ENCODE data around the gene KIAA1755. TPM values are rescaled to one million over a fixed set of nuclear protein-coding genes. Genes with fewer than 3 reads are reported as not detected.
"Not testable (repeated sequence)": the region's sequence is repeated elsewhere in the genome, so short reads cannot be mapped to it uniquely, and the experiment has no call there.

Gene KIAA1755
- polyA plus RNA-seq, 3 donors: 1.9 to 2.9 (median 2.3) TPM

- DNase-seq (ENCODE audit: low read depth in 3 of 3, low spot score in 2 of 3): no peak
These were observed 7.5 kb upstream of the KIAA1755 start for GRCh38 chr20:38267901-38268514.

GRCh38 chr20:38267296-38267695 lies 6.8 kb upstream of the KIAA1755 start:
- DNase-seq (ENCODE audit: low read depth in 3 of 3, low spot score in 2 of 3): no peak

GRCh38 chr20:38266426-38266825 lies 5.9 kb upstream of the KIAA1755 start:
- DNase-seq (ENCODE audit: low read depth in 3 of 3, low spot score in 2 of 3): no peak

- no peak for DNase-seq (ENCODE audit: low read depth in 3 of 3, low spot score in 2 of 3)
These were observed 2.4 kb upstream of the KIAA1755 start for GRCh38 chr20:38262931-38263330.

GRCh38 chr20:38261054-38261390 lies 487 bp upstream of the KIAA1755 start:
- DNase-seq (ENCODE audit: low read depth in 3 of 3, low spot score in 2 of 3): no peak

- no peak for DNase-seq (ENCODE audit: low read depth in 3 of 3, low spot score in 2 of 3)
These were observed 534 bp downstream of the KIAA1755 start for GRCh38 chr20:38260025-38260377.

- DNase-seq (ENCODE audit: low read depth in 3 of 3, low spot score in 2 of 3): no peak
These were observed 1.9 kb downstream of the KIAA1755 start for GRCh38 chr20:38258545-38259215.

GRCh38 chr20:38256966-38257365 lies 3.6 kb downstream of the KIAA1755 start:
- DNase-seq (ENCODE audit: low read depth in 3 of 3, low spot score in 2 of 3): no peak

GRCh38 chr20:38256021-38256420 lies 4.5 kb downstream of the KIAA1755 start:
- DNase-seq (ENCODE audit: low read depth in 3 of 3, low spot score in 2 of 3): no peak

GRCh38 chr20:38255393-38255792 lies 5.1 kb downstream of the KIAA1755 start:
- no peak for DNase-seq (ENCODE audit: low read depth in 3 of 3, low spot score in 2 of 3)

- DNase-seq (ENCODE audit: low read depth in 3 of 3, low spot score in 2 of 3): not testable (repeated sequence)
These were observed 5.9 kb downstream of the KIAA1755 start for GRCh38 chr20:38254621-38255020.

GRCh38 chr20:38253571-38253970 lies 7.0 kb downstream of the KIAA1755 start:
- no peak for DNase-seq (ENCODE audit: low read depth in 3 of 3, low spot score in 2 of 3)

GRCh38 chr20:38252292-38253288 lies 7.9 kb downstream of the KIAA1755 start:
- no peak for DNase-seq (ENCODE audit: low read depth in 3 of 3, low spot score in 2 of 3)

- DNase-seq (ENCODE audit: low read depth in 3 of 3, low spot score in 2 of 3): not testable (repeated sequence)
These were observed 9.1 kb downstream of the KIAA1755 start for GRCh38 chr20:38251441-38251840.

GRCh38 chr20:38250609-38251008 lies 9.9 kb downstream of the KIAA1755 start:
- no peak for DNase-seq (ENCODE audit: low read depth in 3 of 3, low spot score in 2 of 3)

- DNase-seq (ENCODE audit: low read depth in 3 of 3, low spot score in 2 of 3): no peak
These were observed 10.8 kb downstream of the KIAA1755 start for GRCh38 chr20:38249536-38250310.

- DNase-seq (ENCODE audit: low read depth in 3 of 3, low spot score in 2 of 3): no peak
These were observed 12.4 kb downstream of the KIAA1755 start for GRCh38 chr20:38248133-38248532.

- DNase-seq (ENCODE audit: low read depth in 3 of 3, low spot score in 2 of 3): not testable (repeated sequence)
These were observed 12.8 kb downstream of the KIAA1755 start for GRCh38 chr20:38247725-38248124.

- DNase-seq (ENCODE audit: low read depth in 3 of 3, low spot score in 2 of 3): no peak
These were observed 13.4 kb downstream of the KIAA1755 start for GRCh38 chr20:38247166-38247509.

- no peak for DNase-seq (ENCODE audit: low read depth in 3 of 3, low spot score in 2 of 3)
These were observed 14.0 kb downstream of the KIAA1755 start for GRCh38 chr20:38246357-38247165.

Data from right renal cortex interstitium (tissue), 3 donors.